Stomach (tissue), 4 donors: Measurements from ENCODE around the gene CEP78.

ENCODE experiments used
- CTCF ChIP-seq, 7 experiments: fragments of 450-650 bp in 4 of 7; fragments of 200-600 bp in 3 of 7; sonication (generic) in 3 of 7; IDR thresholded peaks; one replicate each; pipeline ENCODE4 v1.5.1; 2016 to 2019; ENCODE audit warnings: antibody characterized with exemption in 7 of 7, control low read depth in 2 of 7, mild to moderate bottlenecking in 1 of 7
- POLR2A ChIP-seq, 4 donors: fragments of 450-650 bp; IDR thresholded peaks; one replicate each; pipeline ENCODE4 v1.6.1; 2016; ENCODE audit warnings: antibody characterized with exemption in 4 of 4, control low read depth in 2 of 4, mild to moderate bottlenecking in 1 of 4, moderate library complexity in 1 of 4

- TF ChIP-seq CTCF (IDR thresholded peaks at IDR 0.05) (no peak), POLR2A (IDR thresholded peaks at IDR 0.05) (no peak)
These were observed 43.9 kb upstream of the CEP78 start for GRCh38 chr9:78191931-78192330.
